Adrenal gland (tissue), 12 donors: ENCODE results near the gene ASB1. TPM values are rescaled to one million over a fixed set of nuclear protein-coding genes. Genes with fewer than 3 reads are reported as not detected.

Source experiments
- DNase-seq, 7 donors: peaks; one replicate each; pipeline ENCODE4 v3.0.0-alpha.2; 2019 to 2020
- H3K27ac ChIP-seq, 5 donors: fragments of 200-600 bp; sonication (generic) in 4 of 5; 1 replicate in 3 of 5; 2 replicates in 2 of 5; pipeline versions ENCODE4 v1.5.1 to v1.8.0; 2016 to 2020; ENCODE audit warnings: mild to moderate bottlenecking in 1 of 5
- H3K27me3 ChIP-seq: fragments of 200-600 bp; 2 replicates; pipeline ENCODE4 v1.8.0; 2021
- H3K36me3 ChIP-seq, 2 donors: fragments of 200-600 bp; replicated peaks in 1 of 2; 1 replicate in 1 of 2; 2 replicates in 1 of 2; pipeline versions ENCODE4 v1.5.1 to v1.8.0; 2018 to 2022
- H3K4me1 ChIP-seq, 2 donors: fragments of 200-600 bp; replicated peaks in 1 of 2; 1 replicate in 1 of 2; 2 replicates in 1 of 2; pipeline versions ENCODE4 v1.5.1 to v1.8.0; 2018 to 2021
- H3K4me3 ChIP-seq, 4 donors: fragments of 200-600 bp; sonication (generic) in 3 of 4; one replicate each; pipeline ENCODE4 v1.5.1; 2016 to 2018
- H3K9me3 ChIP-seq, 3 donors: fragments of 200-600 bp; sonication (generic) in 1 of 3; replicated peaks in 1 of 3; 1 replicate in 2 of 3; 2 replicates in 1 of 3; pipeline versions ENCODE4 v1.5.1 to v1.8.0; 2016 to 2021
- CTCF ChIP-seq, 6 experiments: fragments of 450-650 bp in 4 of 6; fragments of 200-600 bp in 2 of 6; sonication (generic) in 1 of 6; IDR thresholded peaks; 1 replicate in 5 of 6; 2 replicates in 1 of 6; pipeline versions ENCODE4 v1.5.1 to v1.8.0; 2016 to 2021; ENCODE audit warnings: antibody characterized with exemption in 6 of 6, mild to moderate bottlenecking in 2 of 6, moderate library complexity in 1 of 6
- POLR2A ChIP-seq, 2 donors: fragments of 450-650 bp; IDR thresholded peaks; one replicate each; pipeline ENCODE4 v1.6.1; 2017; ENCODE audit warnings: antibody characterized with exemption in 2 of 2, mild to moderate bottlenecking in 2 of 2, moderate library complexity in 1 of 2
- WGBS, 4 donors: extraction: QIAGEN DNeasy Blood & Tissue Kit in 2 of 4; methylation state at CpG; one replicate each; pipeline versions ENCODE4 v1.1.5 to v1.1.7; 2013 to 2017; 5-methylcytosine and 5-hydroxymethylcytosine counted together
- intact Hi-C, 2 donors: fragments of 100-400 bp; cut with DNase I; formaldehyde crosslinking; loops; one replicate each; pipeline versions ENCODE4 v1.14.1 to v1.15.0; 2022 to 2023
- polyA plus RNA-seq, 3 donors: library from polyadenylated mRNA; stranded (reverse); fragments of 200-250 nt in 2 of 3; fragments of 350-450 nt in 1 of 3; fragmentation: Illumina TruSeq in 1 of 3; extraction: RNeasy Lipid Tissue Mini Kit (QIAGEN cat#74804) in 1 of 3; gene quantifications; one replicate each; pipeline ENCODE4 v1.2.3, GENCODE V29; 2013 to 2014
- total RNA-seq, 9 donors: library from RNA; depleted of rRNA in 4 of 9; stranded (reverse); fragments of >200 nt in 4 of 9; fragments of 120-200 nt in 1 of 9; fragmentation: NEBNext Ultra II Directional in 1 of 9; extraction: Animal tissue kit (Norgen Biotek cat#: 25700) in 1 of 9; gene quantifications; one replicate each; pipeline versions ENCODE4 v1.1.0 to v1.2.4, GENCODE V29; 2013 to 2023
- donor health status: healthy with polysubstance abuse.
- donor health status: Bipolar disorder and iron deficiency.
- donor health status: DM: yes; HTN: yes; CAD: no.
- donor health status: DM: no; HTN: no; CAD: no.
- donor health status: DM: no; HTN: no; CAD: no.
- donor health status: DM: yes; HTN: yes; CAD: no.

The ASB1 gene
- total and polyA plus RNA-seq, 12 donors: 12.2 to 28.8 (median 19.6) TPM

- no peak overlapping the region for H3K27ac ChIP-seq
- intact Hi-C loops: no loop called here
- H3K9me3 ChIP-seq: no peaks in the 10 kb centered on the region
- H3K27me3 ChIP-seq: no peaks in the 10 kb centered on the region
- 89 to 97% (median 91%) methylated on average over 4 to 12 of the region's 12 CpGs for WGBS, 4 donors
- H3K4me3 ChIP-seq: no peak overlapping the region
- TF ChIP-seq CTCF (IDR thresholded peaks at IDR 0.05): no peak
- TF ChIP-seq POLR2A (IDR thresholded peaks at IDR 0.05): no peak
- DNase-seq: no peak
- no peaks in the 10 kb centered on the region for H3K36me3 ChIP-seq
- H3K4me1 ChIP-seq: no peaks in the 10 kb centered on the region
These were observed 11.5 kb upstream of the ASB1 start for GRCh38 chr2:238415036-238415764.

- H3K4me3 ChIP-seq: no peak overlapping the region
- WGBS, 4 donors: 93 to 99% (median 97%) methylated on average over 5 of the region's 5 CpGs
- H3K9me3 ChIP-seq: no peaks in the 10 kb centered on the region
- no peaks in the 10 kb centered on the region for H3K36me3 ChIP-seq
- no peak for TF ChIP-seq CTCF (IDR thresholded peaks at IDR 0.05)
- H3K27me3 ChIP-seq: no peaks in the 10 kb centered on the region
- H3K4me1 ChIP-seq: no peaks in the 10 kb centered on the region
- DNase-seq: no peak
- intact Hi-C loops: no loop called here
- no peak overlapping the region for H3K27ac ChIP-seq
These were observed 10.8 kb upstream of the ASB1 start for GRCh38 chr2:238415893-238416292.

GRCh38 chr2:238418196-238418998 lies 8.3 kb upstream of the ASB1 start:
- intact Hi-C loops: no loop called here
- Histone ChIP-seq H3K36me3 (no peaks in the 10 kb centered on the region), H3K27ac (no peak overlapping the region), H3K27me3 (no peaks in the 10 kb centered on the region), H3K4me1 (no peaks in the 10 kb centered on the region), H3K4me3 (no peak overlapping the region), H3K9me3 (no peaks in the 10 kb centered on the region)
- WGBS, 4 donors: 77 to 88% (median 83%) methylated on average over 5 to 6 of the region's 6 CpGs
- no peak for DNase-seq
- no peak for TF ChIP-seq CTCF (IDR thresholded peaks at IDR 0.05)
- TF ChIP-seq POLR2A (IDR thresholded peaks at IDR 0.05): no peak

GRCh38 chr2:238418999-238419546 lies 7.7 kb upstream of the ASB1 start:
- WGBS, 4 donors: 85 to 94% (median 92%) methylated on average over 2 of the region's 2 CpGs
- no peak for DNase-seq
- H3K36me3 ChIP-seq: no peaks in the 10 kb centered on the region
- no peaks in the 10 kb centered on the region for H3K9me3 ChIP-seq
- H3K4me1 ChIP-seq: no peaks in the 10 kb centered on the region
- no peak overlapping the region for H3K4me3 ChIP-seq
- TF ChIP-seq CTCF (IDR thresholded peaks at IDR 0.05): no peak
- no peak for TF ChIP-seq POLR2A (IDR thresholded peaks at IDR 0.05)
- no peaks in the 10 kb centered on the region for H3K27me3 ChIP-seq
- no peak overlapping the region for H3K27ac ChIP-seq
- intact Hi-C loops: no loop called here
